HepG2 (cell line): ENCODE measurements around the gene TRIP4. TPM values are rescaled to one million over a fixed set of nuclear protein-coding genes. Genes with fewer than 3 reads are reported as not detected.
A peak's percentile ranks its signal among the peaks of the same experiment; 100 is the strongest.

Experiments used
- ATAC-seq: fragments of 200-7000 bp; cut with Tn5 transposase; 3 replicates; pipeline ENCODE4 v1.9.1; 2020; ENCODE audit warnings: mild to moderate bottlenecking, moderate library complexity
- BruUV-seq: library from RNA; stranded (reverse); fragments of 400-500 nt; replicated peaks from 2 replicates; lab custom pipeline; 2021; lab: Mats Ljungman, UMichigan
- CTCF ChIA-PET: fragments of 300-600 bp; formaldehyde crosslinking; extraction: SDS; loops from one replicate; lab custom pipeline; 2021; ENCODE audit warnings: low total read pairs, inconsistent platforms, low intra/inter-chr PET ratio; lab: Yijun Ruan, JAX
- POLR2A ChIA-PET: fragments of 350-600 bp; sonication (Branson Sonifier 250); formaldehyde crosslinking; loops from one replicate; lab custom pipeline; 2020; ENCODE audit warnings: antibody characterized with exemption, inconsistent platforms; lab: Yijun Ruan, JAX
- DNase-seq: peaks from one replicate; pipeline ENCODE4 v3.0.0-alpha.2; 2015; ENCODE audit warnings: low spot score
- FAIRE-seq: peaks from 3 replicates; lab custom pipeline; 2011; peaks lifted over from hg19 to GRCh38; lab: Jason Lieb, UNC
- H2AFZ ChIP-seq: one replicate; pipeline ENCODE4 v1.6.1; 2011; ENCODE audit warnings: low read length, inconsistent platforms
- H3K27ac ChIP-seq: fragments of 300-600 bp; 3 replicates; pipeline ENCODE4 v1.8.0; 2011; ENCODE audit warnings: mixed run types, mild to moderate bottlenecking, mixed read lengths, low read length, inconsistent platforms; ENCODE audit not compliant: insufficient read depth; ENCODE audit errors: extremely low read length
- H3K27me3 ChIP-seq, 2 experiments: fragments of 200-600 bp in 1 of 2; 2 replicates in 1 of 2; 3 replicates in 1 of 2; pipeline versions ENCODE4 v1.6.0 to v1.8.0; 2011; ENCODE audit warnings: low read length in 2 of 2, mild to moderate bottlenecking in 2 of 2, moderate library complexity in 2 of 2, inconsistent platforms in 1 of 2; ENCODE audit not compliant: insufficient read depth in 2 of 2, control insufficient read depth in 1 of 2
- H3K36me3 ChIP-seq, 2 experiments: fragments of 200-600 bp in 1 of 2; replicated peaks in 1 of 2; 2 replicates in 1 of 2; 3 replicates in 1 of 2; pipeline versions ENCODE4 v1.5.1 to v1.8.0; 2011; ENCODE audit warnings: low read length in 2 of 2, inconsistent platforms in 1 of 2; ENCODE audit not compliant: insufficient read depth in 2 of 2, control insufficient read depth in 1 of 2
- H3K4me1 ChIP-seq: 2 replicates; pipeline ENCODE4 v1.5.1; 2012; ENCODE audit warnings: low read length, inconsistent platforms; ENCODE audit not compliant: insufficient read depth
- H3K4me2 ChIP-seq: 2 replicates; pipeline ENCODE4 v1.6.0; 2011; ENCODE audit warnings: low read depth, low read length, inconsistent platforms
- H3K4me3 ChIP-seq, 3 experiments: fragments of 200-600 bp in 1 of 3; sonication (generic), shearing (Covaris generic) in 1 of 3; replicated peaks in 1 of 3; 2 replicates each; pipeline ENCODE4 v1.5.1; 2011 to 2016; ENCODE audit warnings: low read length in 3 of 3, inconsistent platforms in 2 of 3, low read depth in 2 of 3, mild to moderate bottlenecking in 2 of 3, control low read depth in 1 of 3, mixed read lengths in 1 of 3; ENCODE audit not compliant: insufficient read depth in 1 of 3
- H3K79me2 ChIP-seq: one replicate; pipeline ENCODE4 v1.6.1; 2011; ENCODE audit warnings: low read length, inconsistent platforms; ENCODE audit not compliant: insufficient read depth
- H3K9ac ChIP-seq: 2 replicates; pipeline ENCODE4 v1.6.0; 2011; ENCODE audit warnings: mild to moderate bottlenecking, low read depth, low read length, inconsistent platforms; ENCODE audit not compliant: insufficient read depth
- H3K9me3 ChIP-seq: 2 replicates; pipeline ENCODE4 v1.5.1; 2012; ENCODE audit warnings: mild to moderate bottlenecking, low read length
- H4K20me1 ChIP-seq: 2 replicates; pipeline ENCODE4 v1.6.0; 2011; ENCODE audit warnings: inconsistent platforms, mild to moderate bottlenecking, low read length, moderate library complexity; ENCODE audit not compliant: insufficient read depth
- FOXM1 ChIP-seq: sonication (generic); formaldehyde crosslinking; IDR thresholded peaks from 2 replicates; pipeline ENCODE4 v1.5.0; 2020; ENCODE audit warnings: missing genetic modification reagents
- FOXO1 ChIP-seq: sonication (generic); formaldehyde crosslinking; IDR thresholded peaks from 2 replicates; pipeline ENCODE4 v1.4.0; 2020; ENCODE audit warnings: missing genetic modification reagents
- GFI1 ChIP-seq: sonication (generic); formaldehyde crosslinking; IDR thresholded peaks from 2 replicates; pipeline ENCODE4 v1.5.0; 2020; ENCODE audit warnings: missing genetic modification reagents, mild to moderate bottlenecking, borderline replicate concordance
- MED13 ChIP-seq: sonication (generic); formaldehyde crosslinking; IDR thresholded peaks from 2 replicates; pipeline ENCODE4 v1.5.0; 2020; ENCODE audit warnings: missing genetic modification reagents
- NFKB2 ChIP-seq: sonication (generic); formaldehyde crosslinking; IDR thresholded peaks from 2 replicates; pipeline ENCODE4 v1.4.0; 2020; ENCODE audit warnings: missing genetic modification reagents, borderline replicate concordance
- SAFB2 ChIP-seq: sonication (generic); formaldehyde crosslinking; IDR thresholded peaks from 2 replicates; pipeline ENCODE4 v1.5.1; 2020; ENCODE audit warnings: missing genetic modification reagents, low read depth, mild to moderate bottlenecking, borderline replicate concordance
- TEAD3 ChIP-seq: optimal IDR thresholded peaks from 2 replicates; pipeline ENCODE3; 2016; ENCODE audit warnings: borderline replicate concordance
- ZEB1 ChIP-seq: IDR thresholded peaks from 2 replicates; pipeline ENCODE4 v1.6.1; 2012; ENCODE audit warnings: mild to moderate bottlenecking, low read depth, inconsistent platforms; ENCODE audit not compliant: insufficient replicate concordance
- ZFX ChIP-seq: sonication (generic); formaldehyde crosslinking; IDR thresholded peaks from 2 replicates; pipeline ENCODE4 v1.4.0; 2020; ENCODE audit warnings: mild to moderate bottlenecking, low read depth, missing genetic modification reagents, moderate library complexity
- ZNF343 ChIP-seq: sonication (generic); formaldehyde crosslinking; IDR thresholded peaks from 2 replicates; pipeline ENCODE4 v1.4.0; 2020; ENCODE audit warnings: mild to moderate bottlenecking, missing genetic modification reagents
- ZNF773 ChIP-seq: sonication (generic); formaldehyde crosslinking; IDR thresholded peaks from 2 replicates; pipeline ENCODE4 v1.4.0; 2020; ENCODE audit warnings: missing genetic modification reagents, borderline replicate concordance
- WGBS: methylation state at CpG from one replicate; pipeline ENCODE4 v1.1.6; 2017; ENCODE audit warnings: low lambda C conversion rate; 5-methylcytosine and 5-hydroxymethylcytosine counted together
- in situ Hi-C: cut with HindIII; loops from 2 replicates; pipeline ENCODE4 v1.10.0; 2017; ENCODE audit warnings: low pct_unique_long_range_greater_than_20kb; ENCODE audit not compliant: extremely low pct_ligation_motif_present
- intact Hi-C: fragments of 100-400 bp; cut with micrococcal nuclease; formaldehyde crosslinking; loops from one replicate; pipeline ENCODE4 v1.10.0; 2022; ENCODE audit not compliant: unreplicated experiment
- polyA plus RNA-seq, 8 experiments: library from polyadenylated mRNA; depleted of rRNA in 3 of 8; stranded (reverse) in 7 of 8; unstranded in 1 of 8; fragments of >200 nt; fragmentation: Illumina TruSeq in 4 of 8; extraction: Trizol in 4 of 8; gene quantifications; 2 replicates each; pipeline versions ENCODE4 v1.2.1 to v1.2.3, GENCODE V29; 2011 to 2016; ENCODE audit warnings: low read depth in 4 of 8, missing spikeins in 1 of 8, mixed read lengths in 1 of 8; ENCODE audit not compliant: insufficient read depth in 1 of 8
- total RNA-seq, 5 experiments: library from RNA; depleted of rRNA; stranded (reverse); fragments of >200 nt; fragmentation: Illumina TruSeq; extraction: Trizol; gene quantifications; 2 replicates each; pipeline ENCODE4 v1.2.3, GENCODE V29; 2016; ENCODE audit warnings: low read depth in 1 of 5
- TF ChIP-seq, protein P1 (sequence below): sonication (generic); formaldehyde crosslinking; IDR thresholded peaks from 2 replicates; pipeline ENCODE4 v1.5.0; 2020; ENCODE audit warnings: mild to moderate bottlenecking, missing genetic modification reagents, borderline replicate concordance
- TF ChIP-seq, protein P2 (sequence below): sonication (generic); formaldehyde crosslinking; IDR thresholded peaks from 2 replicates; pipeline ENCODE4 v1.8.0; 2022; ENCODE audit warnings: missing genetic modification reagents, mild to moderate bottlenecking, borderline replicate concordance
- TF ChIP-seq, protein P3 (sequence below): sonication (generic); formaldehyde crosslinking; IDR thresholded peaks from 2 replicates; pipeline ENCODE4 v1.8.1; 2023; ENCODE audit warnings: missing genetic modification reagents, inconsistent platforms, borderline replicate concordance

The TRIP4 gene
- total and polyA plus RNA-seq, 2 of the 13 experiments (the other 11 are each of a cell fraction or from before 2014, with no cell fraction given): 7.1 to 11.8 TPM

DNA sequence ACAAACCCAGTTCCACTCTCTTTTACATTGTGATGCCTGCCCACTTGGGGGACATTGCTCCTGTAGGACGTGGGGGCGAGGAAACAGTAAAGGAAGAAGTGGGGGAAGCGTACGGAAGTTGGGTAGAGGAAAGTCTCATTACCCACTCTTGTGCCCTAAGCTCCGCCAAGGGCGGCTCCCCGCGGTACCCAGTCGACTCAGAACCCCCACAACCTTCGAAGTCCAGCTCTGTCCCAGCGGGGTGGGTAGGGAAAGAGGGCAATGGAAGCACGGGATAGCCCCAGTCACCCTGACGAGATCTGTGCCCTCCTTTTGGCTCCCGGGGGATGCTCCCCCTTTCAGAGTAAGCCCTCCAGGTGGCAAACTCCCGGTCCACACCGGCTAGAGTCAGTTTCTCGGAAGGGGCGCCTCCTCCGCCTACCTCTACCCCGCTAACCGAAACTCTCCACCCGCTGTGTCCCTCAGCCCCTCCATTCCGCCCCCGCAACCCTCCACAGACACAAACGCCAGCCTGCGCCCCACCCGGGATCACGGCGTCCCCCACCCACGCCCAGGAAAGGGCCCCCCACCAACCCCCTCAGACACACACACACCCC, 32.2 kb upstream of the TRIP4 start (continued):
- TF ChIP-seq, protein P1, sequence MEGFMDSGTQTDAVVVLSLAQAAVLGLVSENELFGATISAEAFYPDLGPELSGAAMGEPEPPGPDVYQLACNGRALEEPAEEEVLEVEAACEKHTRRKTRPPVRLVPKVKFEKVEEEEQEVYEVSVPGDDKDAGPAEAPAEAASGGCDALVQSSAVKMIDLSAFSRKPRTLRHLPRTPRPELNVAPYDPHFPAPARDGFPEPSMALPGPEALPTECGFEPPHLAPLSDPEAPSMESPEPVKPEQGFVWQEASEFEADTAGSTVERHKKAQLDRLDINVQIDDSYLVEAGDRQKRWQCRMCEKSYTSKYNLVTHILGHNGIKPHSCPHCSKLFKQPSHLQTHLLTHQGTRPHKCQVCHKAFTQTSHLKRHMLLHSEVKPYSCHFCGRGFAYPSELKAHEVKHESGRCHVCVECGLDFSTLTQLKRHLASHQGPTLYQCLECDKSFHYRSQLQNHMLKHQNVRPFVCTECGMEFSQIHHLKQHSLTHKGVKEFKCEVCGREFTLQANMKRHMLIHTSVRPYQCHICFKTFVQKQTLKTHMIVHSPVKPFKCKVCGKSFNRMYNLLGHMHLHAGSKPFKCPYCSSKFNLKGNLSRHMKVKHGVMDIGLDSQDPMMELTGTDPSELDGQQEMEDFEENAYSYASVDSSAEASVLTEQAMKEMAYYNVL (CRISPR knock-in tag): 0 out of 2 replicates have a peak, but pooled peaks have one; percentile 8
- TF ChIP-seq, protein P2, sequence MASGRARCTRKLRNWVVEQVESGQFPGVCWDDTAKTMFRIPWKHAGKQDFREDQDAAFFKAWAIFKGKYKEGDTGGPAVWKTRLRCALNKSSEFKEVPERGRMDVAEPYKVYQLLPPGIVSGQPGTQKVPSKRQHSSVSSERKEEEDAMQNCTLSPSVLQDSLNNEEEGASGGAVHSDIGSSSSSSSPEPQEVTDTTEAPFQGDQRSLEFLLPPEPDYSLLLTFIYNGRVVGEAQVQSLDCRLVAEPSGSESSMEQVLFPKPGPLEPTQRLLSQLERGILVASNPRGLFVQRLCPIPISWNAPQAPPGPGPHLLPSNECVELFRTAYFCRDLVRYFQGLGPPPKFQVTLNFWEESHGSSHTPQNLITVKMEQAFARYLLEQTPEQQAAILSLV (CRISPR knock-in tag): 0 out of 2 replicates have a peak, but pooled peaks have one; percentile 3
- TF ChIP-seq ZFX (CRISPR knock-in tag) (0 out of 2 replicates have a peak, but pooled peaks have one; percentile 5), TEAD3 (no peak)
- TF ChIP-seq, all 625 proteins: peak for 11

DNA sequence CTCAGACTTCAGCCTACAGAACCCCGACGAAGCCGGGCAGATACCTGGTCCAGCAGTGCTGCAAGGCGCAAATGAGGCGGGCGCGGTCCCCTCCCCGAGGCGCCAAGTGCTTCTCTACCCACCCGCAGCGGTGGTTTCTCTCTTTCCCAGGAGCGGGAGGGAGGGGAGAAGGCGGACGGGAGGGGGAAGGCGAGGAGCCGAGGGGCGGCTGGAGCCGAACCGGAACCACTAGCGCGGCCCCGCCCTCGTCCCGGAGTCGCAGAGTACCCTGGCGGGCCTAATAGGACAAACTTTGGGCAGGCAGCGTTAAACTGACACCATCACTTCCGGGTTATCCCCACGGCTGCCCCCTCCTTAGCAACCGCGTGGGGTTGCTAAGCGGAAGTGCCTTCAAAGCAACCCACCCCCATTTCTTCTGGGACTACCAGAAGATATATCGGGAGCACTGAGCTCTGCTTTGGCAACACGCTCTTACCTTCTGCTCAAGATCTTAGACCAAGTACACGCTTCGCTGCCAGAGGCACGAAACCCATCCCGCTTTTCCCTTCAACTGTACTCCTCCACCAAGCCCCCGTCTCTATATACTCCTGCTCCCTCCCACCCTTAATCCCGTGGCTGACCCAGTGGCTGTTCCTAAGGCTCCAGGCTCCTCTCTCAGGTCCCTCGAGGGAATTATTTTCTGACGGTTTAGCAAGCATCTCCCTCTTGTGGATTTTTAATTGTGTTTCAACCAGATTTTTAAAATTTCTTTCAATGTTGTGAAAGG, 31.5 kb upstream of the TRIP4 start, which contains the start of gene CSNK1G1:
Gene CSNK1G1 (minus strand): TSS at position 230 of the 766 bp plus-strand sequence. CDS start 55,674 bp downstream, outside the sequence.
- peak within 1 kb of the TSS; percentile 64 for H3K27ac ChIP-seq
- CTCF ChIA-PET: interaction anchor here (2.0 kb wide), 1 partner anchor 146 kb away, joined by 7 read pairs; no protein-coding TSS in a partner anchor
- H3K4me2 ChIP-seq: peak within 1 kb of the TSS; percentile 89
- POLR2A ChIA-PET: interaction anchor here (1.0 to 2.1 kb wide), 4 partner anchors 11 to 193 kb away, joined by 3 to 12 read pairs (median 4); partner anchors contain the start of genes PPIB and TRIP4
- peaks cover 20% of the 10 kb centered on the region for H3K79me2 ChIP-seq
- no peaks in the 10 kb centered on the region; a peak in 1 of 5 replicates for H3K27me3 ChIP-seq
- no TSS peak for BruUV-seq
- FAIRE-seq: peak; percentile 87
- H3K9ac ChIP-seq: peak within 1 kb of the TSS; percentile 83
- H3K4me3 ChIP-seq: peak within 1 kb of the TSS; percentile 85 to 95 (median 94)
- no peaks in the 10 kb centered on the region; a peak in 1 of 5 replicates for H3K36me3 ChIP-seq
- intact Hi-C loops (loop anchor here (1.0 to 5.0 kb wide), 4 partner anchors 31 to 194 kb away; partner anchors contain the start of genes PPIB and TRIP4), in situ Hi-C loops (loop anchor here (5.0 kb wide), 1 partner anchor 149 kb away; no protein-coding TSS in a partner anchor)
- H2AFZ ChIP-seq: peak within 1 kb of the TSS; percentile 81
- peak; percentile 96 for DNase-seq
- H3K9me3 ChIP-seq: no peaks in the 10 kb centered on the region
- 2% methylated on average over 13 of the region's 42 CpGs for WGBS
- no peaks in the 10 kb centered on the region for H4K20me1 ChIP-seq
- H3K4me1 ChIP-seq: peaks cover 19% of the 10 kb centered on the region
- ATAC-seq: peak; percentile 98
- TF ChIP-seq GFI1 (CRISPR knock-in tag) (no peak), FOXM1 (no peak), FOXO1 (no peak), SAFB2 (no peak; the same call in 1 of the 2 replicates), MED13 (CRISPR knock-in tag) (no peak; the same call in 1 of the 2 replicates), ZNF773 (no peak), ZEB1 (peak; percentile 59), NFKB2 (CRISPR knock-in tag) (peak; percentile 11; the same call in 1 of the 2 replicates), ZNF343 (CRISPR knock-in tag) (0 out of 2 replicates have a peak, but pooled peaks have one; percentile 32)
- TF ChIP-seq, protein P3, sequence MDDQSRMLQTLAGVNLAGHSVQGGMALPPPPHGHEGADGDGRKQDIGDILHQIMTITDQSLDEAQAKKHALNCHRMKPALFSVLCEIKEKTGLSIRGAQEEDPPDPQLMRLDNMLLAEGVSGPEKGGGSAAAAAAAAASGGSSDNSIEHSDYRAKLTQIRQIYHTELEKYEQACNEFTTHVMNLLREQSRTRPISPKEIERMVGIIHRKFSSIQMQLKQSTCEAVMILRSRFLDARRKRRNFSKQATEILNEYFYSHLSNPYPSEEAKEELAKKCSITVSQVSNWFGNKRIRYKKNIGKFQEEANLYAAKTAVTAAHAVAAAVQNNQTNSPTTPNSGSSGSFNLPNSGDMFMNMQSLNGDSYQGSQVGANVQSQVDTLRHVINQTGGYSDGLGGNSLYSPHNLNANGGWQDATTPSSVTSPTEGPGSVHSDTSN (CRISPR knock-in tag): no peak
